A172 (cell line): ENCODE measurements around the gene MRPL45. TPM values are rescaled to one million over a fixed set of nuclear protein-coding genes. Genes with fewer than 3 reads are reported as not detected.

Experiments
- DNase-seq: peaks from one replicate; pipeline ENCODE4 v3.0.0-alpha.2; 2015; ENCODE audit warnings: low spot score
- total RNA-seq: library from RNA; depleted of rRNA; stranded (reverse); fragments of >200 nt; shearing (Covaris generic); gene quantifications from 2 replicates; pipeline ENCODE4 v1.2.3, GENCODE V29; 2014

The MRPL45 gene
- total RNA-seq, 1 experiment from 2014 or later = 51.6 TPM

DNA sequence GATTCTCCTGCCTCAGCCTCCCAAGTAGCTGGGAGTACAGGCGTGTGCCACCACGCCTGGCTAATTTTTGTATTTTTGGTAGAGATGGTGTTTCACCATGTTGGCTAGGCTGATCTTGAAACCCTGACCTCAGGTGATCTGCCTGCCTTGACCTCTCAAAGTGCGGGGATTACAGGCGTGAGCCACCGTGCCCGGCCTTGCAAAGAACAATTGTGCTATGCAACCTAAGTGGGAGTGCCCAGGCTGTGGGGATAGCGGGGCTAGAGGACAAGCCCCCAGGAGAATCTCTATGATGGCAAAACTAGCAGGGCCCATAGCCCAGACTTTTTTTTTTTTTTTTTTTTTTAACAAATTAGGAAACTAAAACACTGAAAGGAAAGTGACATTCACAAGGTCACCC, 48.8 kb downstream of the MRPL45 start:
- DNase-seq = no peak

DNA sequence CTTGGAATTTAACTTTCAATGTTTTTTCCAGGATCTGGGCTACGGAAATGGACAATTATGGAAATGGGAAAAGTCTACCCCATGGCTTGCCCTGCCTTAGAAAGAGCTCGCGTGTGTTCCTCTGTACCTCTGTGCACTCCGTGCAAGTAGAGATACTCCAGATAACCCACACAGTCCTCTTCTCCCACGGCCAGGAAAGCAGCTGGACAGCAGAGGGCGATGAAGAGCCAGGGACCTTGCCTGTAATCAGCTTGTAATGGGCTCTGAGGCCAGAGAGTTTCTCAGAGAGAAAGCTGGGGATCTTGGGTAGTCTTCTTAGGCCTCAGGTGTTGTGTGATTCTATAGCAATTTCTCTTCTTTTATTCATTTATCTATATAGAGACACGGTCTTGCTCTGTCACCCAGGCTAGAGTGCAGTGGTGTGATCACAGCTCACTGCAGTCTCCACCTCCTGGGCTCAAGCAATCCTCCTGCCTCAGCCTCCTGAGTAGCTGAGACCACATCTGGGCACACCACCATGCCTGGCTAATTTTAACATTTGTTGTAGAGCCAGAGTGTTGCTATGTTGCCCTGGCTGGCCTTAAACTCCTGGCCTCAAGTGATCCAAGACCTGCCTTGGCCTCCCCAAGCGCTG, 52.2 kb downstream of the MRPL45 start:
- peak; percentile 83 for DNase-seq

DNA sequence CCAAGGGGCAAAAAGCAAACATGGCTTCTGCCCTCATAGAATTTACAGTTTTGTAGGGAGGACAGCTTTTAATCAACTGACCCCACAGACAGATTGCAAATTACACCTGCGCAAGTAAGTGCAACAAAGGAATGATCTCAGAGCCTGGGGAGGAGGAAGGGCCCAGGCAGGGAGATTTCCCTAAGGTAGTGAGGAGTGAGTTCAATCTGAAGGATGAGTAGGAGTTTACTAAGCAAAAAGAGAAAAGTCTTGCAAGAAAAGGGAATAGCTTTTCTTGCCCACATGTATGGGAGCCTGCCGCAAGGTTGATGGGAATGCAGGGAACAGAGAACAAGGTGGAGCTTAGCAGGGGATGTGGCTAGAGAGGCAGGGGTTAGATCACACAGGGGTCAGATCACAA, 53.1 kb downstream of the MRPL45 start:
- no peak for DNase-seq

DNA sequence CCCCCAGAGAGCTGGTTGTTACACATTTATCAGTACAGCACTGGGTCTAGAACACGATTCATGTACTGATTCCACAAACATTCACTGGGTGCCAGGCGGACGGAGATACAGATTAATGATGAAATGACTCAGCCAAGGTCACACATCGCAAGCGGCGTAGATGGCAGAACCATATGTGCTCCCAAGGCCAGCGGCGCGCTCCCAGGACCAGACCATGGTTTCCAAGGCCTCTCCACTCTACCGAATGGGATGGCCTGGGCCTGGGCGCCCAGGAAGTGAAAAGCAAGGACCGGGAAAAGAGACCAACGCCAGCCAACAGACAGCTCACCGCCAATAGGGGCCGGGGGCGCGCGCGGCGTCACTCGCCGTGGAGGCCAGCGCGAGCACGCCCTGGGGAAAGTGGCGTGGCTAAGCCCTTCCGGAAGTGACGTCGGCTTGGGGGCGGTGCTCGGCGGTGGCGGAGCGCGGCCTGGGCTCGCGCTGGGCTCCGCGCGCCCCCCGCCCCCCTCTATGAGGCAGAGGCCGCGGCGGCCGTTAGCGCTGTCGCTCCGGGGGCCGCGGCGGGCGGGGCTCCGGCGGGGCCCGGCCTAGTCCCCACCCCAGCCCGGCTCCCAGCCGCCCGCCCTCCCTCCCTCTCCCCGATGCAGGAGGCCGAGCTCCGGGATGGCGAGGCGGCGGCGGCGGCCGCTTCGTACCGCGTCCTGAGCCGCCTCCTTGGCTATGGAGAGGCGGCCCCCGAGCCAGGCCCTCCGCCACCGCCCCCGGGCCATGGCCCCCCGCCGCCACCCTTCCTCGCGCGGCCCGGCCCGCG, 54.6 kb downstream of the MRPL45 start, which contains the start of gene SOCS7:
Gene SOCS7 (plus strand): TSS at position 433 of the 811 bp plus-strand sequence. CDS start 209 bp downstream, at position 642.
- DNase-seq = peak; percentile 83

DNA sequence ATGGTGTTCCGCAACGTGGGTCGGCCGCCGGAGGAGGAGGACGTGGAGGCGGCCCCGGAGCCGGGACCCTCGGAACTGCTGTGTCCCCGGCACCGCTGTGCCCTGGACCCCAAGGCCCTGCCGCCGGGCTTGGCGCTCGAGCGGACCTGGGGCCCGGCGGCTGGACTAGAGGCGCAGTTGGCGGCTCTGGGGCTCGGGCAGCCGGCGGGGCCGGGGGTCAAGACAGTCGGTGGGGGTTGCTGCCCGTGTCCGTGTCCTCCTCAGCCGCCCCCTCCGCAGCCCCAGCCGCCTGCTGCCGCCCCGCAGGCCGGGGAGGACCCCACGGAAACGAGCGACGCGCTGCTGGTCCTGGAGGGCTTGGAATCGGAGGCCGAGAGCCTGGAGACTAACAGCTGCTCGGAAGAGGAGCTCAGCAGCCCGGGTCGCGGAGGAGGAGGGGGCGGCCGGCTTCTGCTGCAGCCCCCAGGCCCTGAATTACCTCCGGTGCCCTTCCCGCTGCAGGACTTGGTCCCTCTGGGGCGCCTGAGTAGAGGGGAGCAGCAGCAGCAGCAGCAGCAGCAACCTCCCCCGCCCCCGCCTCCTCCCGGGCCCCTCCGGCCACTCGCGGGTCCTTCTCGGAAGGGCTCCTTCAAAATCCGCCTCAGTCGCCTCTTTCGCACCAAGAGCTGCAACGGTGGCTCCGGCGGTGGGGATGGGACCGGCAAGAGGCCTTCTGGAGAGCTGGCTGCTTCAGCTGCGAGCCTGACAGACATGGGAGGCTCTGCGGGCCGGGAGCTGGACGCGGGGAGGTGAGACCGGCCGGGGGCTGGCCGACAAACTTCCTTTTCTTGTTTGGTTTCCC, 55.5 kb downstream of the MRPL45 start:
- no peak for DNase-seq

DNA sequence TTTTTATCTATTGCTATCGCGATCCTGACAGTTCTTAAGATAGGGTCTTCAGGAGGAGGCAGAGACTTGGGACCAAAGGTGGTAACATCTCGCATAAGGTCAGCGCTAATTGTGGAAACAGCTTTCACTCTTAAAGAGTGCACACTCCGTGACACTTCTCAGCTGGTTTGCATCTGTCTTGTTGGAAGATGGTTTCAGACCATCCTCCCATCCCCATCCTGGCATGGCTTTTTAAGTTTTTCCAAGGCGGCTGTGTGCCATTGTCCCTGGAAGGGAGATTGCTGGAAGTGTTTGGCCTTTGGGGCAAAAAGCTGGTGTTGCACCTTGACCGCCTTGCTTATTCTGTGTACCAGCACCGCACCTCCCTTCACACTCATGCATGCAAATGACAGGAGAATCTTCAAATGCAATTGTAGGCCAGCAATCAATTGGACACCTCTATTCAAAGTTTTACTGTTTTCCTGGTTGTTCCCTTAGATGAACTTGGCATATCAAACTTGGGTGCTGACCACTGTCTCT, 56.2 kb downstream of the MRPL45 start:
- DNase-seq = no peak

DNA sequence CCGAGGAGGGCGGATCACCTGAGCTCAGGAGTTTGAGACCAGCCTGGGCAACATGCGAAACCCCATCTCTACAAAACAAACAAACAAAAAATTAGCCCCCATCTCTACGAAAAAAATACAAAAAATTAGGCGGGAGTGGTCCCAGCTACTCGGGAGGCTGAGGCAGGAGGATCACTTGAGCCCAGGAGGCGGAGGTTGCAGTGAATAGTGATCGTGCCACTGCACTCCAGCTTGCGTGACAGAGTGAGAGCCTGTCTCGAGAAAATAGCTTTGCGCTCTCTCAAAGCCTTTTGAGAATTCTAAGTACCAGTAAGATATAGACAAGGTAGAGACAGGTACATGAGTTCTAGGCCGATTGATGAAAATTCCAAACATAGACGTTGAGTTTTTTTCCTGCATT, 56.7 kb downstream of the MRPL45 start:
- no peak for DNase-seq

DNA sequence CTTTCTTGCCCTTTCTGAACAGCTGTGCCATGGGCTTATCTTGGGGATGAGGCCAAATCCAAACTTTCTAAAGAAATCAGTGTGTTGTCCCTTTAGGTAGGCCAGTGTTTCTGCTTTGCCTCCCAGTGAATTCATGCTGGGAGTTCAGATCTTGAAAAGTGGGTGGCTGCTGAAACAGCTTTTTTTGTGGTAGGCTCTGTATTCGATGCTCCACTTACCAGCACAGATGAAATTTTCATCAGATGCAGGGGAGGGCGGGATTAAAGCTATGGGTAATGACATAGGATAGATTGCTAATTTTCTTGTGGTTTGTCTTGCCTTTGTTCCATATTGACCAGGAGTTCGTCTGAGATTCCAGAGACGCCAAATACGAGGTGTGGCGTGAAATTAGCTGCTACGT, 57.5 kb downstream of the MRPL45 start:
- no peak for DNase-seq

DNA sequence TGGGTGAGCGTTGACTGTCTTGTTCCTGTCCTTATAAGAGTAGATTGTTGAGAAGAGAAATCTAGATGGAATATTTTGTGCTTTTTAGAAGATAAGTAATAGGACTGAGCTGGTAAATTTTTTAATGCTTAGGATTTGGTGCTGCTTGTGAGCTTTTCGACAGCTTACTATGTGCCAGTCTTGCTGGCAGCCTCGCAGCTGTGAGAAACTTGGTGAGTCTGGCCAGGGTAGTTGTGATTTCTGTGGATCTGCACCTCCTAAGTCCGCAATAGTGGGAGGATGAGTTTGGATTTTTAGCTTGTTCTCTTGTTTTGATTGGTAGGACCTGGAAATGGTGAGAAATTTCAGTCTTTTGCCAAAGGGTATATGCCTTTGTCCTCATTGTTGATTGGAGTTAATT, 58.3 kb downstream of the MRPL45 start:
- DNase-seq = no peak

DNA sequence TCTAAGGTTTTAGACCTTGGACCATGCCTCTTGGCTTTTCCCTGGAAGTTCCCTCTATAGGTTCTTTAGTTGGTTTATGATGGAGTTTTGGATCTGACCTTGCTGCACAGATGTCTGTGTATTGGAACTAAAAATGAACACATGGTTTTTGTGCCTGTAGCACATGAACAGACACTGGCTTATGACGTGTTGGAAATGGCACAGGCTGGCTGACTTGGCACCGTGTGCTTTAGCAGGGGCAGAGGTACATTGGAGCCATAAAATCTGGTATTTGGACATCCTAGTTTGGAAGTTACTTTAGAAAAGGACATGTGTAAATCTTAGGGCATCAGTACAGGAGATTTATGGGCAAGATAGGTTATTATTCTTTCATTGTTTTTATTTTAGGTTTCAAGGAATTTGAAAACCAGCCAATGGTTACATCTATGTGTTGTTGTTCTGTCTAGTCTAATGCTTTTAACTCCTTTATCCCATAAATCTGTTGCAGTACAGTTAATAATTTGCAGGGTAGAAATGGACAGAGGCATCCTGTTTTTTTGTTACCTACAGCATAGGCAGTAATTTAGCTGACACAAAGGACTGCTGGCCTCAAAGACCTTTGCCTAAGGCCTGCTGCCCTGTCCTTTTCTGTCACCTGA, 60.6 kb downstream of the MRPL45 start:
- no peak for DNase-seq

DNA sequence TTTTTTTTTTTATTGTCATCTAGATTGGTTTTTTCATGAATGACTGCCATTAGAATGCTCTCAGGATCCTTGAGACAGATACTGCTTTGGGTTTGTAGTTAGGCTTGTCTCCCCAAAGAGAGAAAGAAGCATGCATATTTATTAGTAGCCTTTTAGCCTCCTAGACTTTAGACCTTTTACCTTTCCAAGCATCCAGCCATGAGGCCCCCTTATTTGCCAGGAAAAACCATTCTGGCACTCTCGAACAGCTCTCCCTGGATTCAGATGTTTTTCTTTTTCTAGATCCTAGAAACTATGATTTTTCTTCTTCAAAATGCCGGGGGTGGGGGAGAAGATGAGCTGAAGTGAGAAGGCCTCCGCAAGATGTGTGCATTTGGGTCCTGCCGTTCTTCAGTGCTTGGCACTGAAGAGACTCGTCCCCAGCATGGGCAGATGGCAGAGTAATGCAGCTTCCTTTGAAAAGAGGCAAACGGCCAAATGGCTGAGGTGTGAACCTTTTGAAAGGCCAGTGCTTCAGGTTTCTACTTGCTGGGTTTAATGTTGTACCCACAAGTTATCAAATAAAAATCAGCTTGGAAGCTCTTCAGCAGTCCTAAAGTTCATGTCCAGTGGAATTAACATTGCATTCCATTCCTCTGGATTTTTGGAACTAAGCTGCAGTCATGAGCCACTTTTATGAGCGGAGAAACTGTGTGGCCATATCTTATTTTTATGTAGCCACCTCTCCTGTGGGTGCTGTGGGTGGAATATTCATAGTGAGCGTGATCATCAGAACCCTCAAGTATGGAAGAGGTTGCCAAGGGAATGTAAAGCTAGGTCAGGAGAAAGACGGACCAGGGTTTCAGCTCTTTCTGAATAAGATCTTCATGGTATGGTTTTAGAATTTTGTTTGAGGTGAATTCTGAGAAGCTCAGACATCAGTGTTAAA, 61.9 kb downstream of the MRPL45 start:
- no peak for DNase-seq

DNA sequence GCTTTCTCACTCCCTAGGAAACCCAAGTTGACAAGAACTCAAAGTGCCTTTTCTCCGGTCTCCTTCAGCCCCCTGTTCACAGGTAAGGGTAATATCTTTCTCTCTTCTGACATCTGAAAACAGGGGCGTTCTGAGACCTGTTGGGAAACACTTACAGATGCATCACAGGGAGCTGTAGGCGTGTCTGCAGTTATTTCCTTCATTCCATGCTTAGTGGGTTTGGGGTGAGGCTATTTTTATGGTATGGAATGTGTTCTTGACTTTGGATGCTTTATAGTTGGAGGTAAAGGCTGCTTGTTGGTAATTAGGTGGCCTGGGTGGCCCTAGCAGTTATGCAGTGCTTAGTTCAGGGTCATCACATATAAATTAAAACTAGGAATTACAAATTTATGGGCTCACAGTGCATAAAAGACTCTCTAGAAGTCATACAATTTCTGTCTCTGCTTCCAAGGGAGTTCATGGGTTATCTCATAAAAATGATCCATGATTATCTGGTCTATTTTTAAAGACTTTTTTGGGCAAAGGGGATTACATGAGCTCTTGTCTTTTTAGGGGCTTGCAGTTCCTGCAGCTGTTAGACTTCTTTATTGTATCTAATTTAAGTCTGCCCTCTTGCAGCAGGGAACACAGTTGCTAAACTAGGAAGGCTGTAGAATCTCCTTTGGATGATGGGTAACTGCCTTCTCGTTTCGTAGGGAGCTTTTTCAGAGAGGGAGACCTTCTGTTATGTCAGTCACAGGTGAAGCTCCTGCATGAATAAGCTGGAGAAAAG, 64.9 kb downstream of the MRPL45 start:
- no peak for DNase-seq

DNA sequence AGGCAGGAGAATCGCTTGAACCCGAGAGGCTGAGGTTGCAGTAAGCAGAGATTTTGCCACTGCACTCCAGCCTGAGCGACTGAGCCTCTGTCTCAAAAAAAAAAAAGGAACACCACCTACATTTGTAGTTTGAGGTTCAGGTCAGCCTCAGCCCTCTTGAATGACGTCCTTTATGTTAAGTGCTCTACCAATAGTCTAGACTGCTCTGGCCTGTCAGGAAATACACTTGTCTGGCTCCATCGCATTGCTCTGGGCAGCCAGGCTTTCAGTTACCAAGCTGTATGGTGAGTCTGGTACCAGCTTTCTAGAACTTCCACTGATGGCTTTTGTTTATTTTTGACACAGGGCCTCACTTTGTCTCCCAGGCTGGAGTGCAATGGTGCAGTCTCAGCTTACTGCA, 66.0 kb downstream of the MRPL45 start:
- no peak for DNase-seq

DNA sequence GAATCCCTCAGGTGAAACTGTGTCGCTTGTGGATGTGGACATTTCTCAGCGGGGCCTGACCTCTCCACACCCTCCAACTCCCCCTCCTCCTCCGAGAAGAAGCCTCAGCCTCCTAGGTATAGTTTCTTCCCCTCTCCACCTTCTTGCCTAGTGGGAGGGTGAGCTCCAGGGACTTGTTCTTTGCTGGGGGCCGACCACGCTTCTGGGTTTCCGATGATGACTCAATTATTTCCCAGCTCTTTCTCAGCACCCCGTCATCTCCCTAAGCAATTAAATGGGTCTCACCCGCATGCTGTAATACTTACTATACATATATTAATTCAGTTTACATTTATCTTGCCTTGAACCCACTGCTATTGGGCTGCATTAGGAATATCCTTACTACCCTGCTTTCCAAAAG, 67.8 kb downstream of the MRPL45 start:
- no peak for DNase-seq

DNA sequence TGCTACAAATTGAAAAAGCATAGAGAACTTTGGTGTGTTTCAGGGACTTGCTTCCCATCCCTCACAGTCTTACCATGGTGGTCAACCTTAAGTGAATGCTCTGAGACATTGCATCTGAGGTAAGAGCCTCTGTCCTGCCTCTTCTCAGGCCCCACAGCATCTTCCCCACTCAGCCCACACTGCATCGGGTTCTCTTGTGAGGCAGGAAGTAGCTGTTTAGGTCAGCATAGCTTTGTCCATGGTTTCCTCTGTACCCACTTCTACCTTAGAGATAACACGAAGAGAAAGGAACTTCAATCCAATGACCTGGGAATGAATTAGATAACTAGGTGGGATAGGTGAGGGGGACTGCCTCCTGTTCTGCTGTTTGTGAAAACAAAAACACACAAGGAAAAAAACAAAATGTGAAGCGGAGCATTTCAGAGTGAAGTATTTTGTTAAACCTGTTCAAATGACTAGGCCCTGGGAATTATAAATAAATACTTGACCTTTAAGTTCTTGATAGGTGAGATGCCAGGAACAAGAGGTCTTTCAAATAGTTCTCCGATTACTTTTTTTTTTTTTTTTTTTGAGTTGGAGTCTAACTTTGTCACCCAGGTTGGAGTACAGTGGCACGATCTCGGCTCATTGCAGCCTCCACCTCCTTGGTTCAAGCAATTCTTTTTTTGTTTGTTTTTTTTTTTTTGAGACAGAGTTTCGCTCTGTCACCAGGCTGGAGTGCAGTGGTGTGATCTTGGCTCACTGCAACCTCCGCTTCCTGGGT, 72.3 kb downstream of the MRPL45 start:
- no peak for DNase-seq
